Measurements from ENCODE around the gene IDH3B.

IDH3B gene

GRCh38 chr20:2625062-2625461, 39.0 kb downstream of the IDH3B start:
- Histone ChIP-seq H3K4me1 (no peaks in the 10 kb centered on the region), H3K4me2 (ENCODE audit: low read length) (no peak overlapping the region), H3K4me3 (ENCODE audit: low read depth, low read length) (no peak overlapping the region), H2AFZ (no peak overlapping the region), H3K79me2 (no peaks in the 10 kb centered on the region), H3K9me3 (ENCODE audit: control insufficient read depth, low read length) (no peaks in the 10 kb centered on the region), H3K27me3 (ENCODE audit: control insufficient read depth, insufficient read depth, low read length) (no peaks in the 10 kb centered on the region), H3K36me3 (ENCODE audit: control insufficient read depth, insufficient read depth, low read length) (no peaks in the 10 kb centered on the region), H3K27ac (no peak overlapping the region), H3K9ac (no peak overlapping the region)
- TF ChIP-seq CTCF (IDR thresholded peaks at IDR 0.05), result no peak

GRCh38 chr20:2624190-2624589, 39.8 kb downstream of the IDH3B start:
- no peak overlapping the region for H3K27ac ChIP-seq

GRCh38 chr20:2619961-2620595, 43.9 kb downstream of the IDH3B start:
- no peak overlapping the region for H3K9ac ChIP-seq
- no peaks in the 10 kb centered on the region for H3K27me3 ChIP-seq (ENCODE audit: control insufficient read depth, insufficient read depth, low read length)
- no peak for TF ChIP-seq CTCF (IDR thresholded peaks at IDR 0.05)
- no peaks in the 10 kb centered on the region for H3K9me3 ChIP-seq (ENCODE audit: control insufficient read depth, low read length)
- no peak overlapping the region for H2AFZ ChIP-seq
- H3K4me3 ChIP-seq (ENCODE audit: low read depth, low read length), result no peak overlapping the region
- no peaks in the 10 kb centered on the region for H3K79me2 ChIP-seq
- H3K4me1 ChIP-seq, result no peaks in the 10 kb centered on the region
- no peak overlapping the region for H3K27ac ChIP-seq
- H3K36me3 ChIP-seq (ENCODE audit: control insufficient read depth, insufficient read depth, low read length), result no peaks in the 10 kb centered on the region
- H3K4me2 ChIP-seq (ENCODE audit: low read length), result no peak overlapping the region

More at GRCh38 chr20:2624190-2624589, 39.8 kb downstream of the IDH3B start:
- no peak for TF ChIP-seq CTCF (IDR thresholded peaks at IDR 0.05)
- Histone ChIP-seq H3K4me1 (no peaks in the 10 kb centered on the region), H3K36me3 (ENCODE audit: control insufficient read depth, insufficient read depth, low read length) (no peaks in the 10 kb centered on the region), H3K4me2 (ENCODE audit: low read length) (no peak overlapping the region), H3K9me3 (ENCODE audit: control insufficient read depth, low read length) (no peaks in the 10 kb centered on the region), H3K27me3 (ENCODE audit: control insufficient read depth, insufficient read depth, low read length) (no peaks in the 10 kb centered on the region), H3K9ac (no peak overlapping the region), H3K4me3 (ENCODE audit: low read depth, low read length) (no peak overlapping the region), H3K79me2 (no peaks in the 10 kb centered on the region), H2AFZ (no peak overlapping the region)

- no peaks in the 10 kb centered on the region for H3K27me3 ChIP-seq (ENCODE audit: control insufficient read depth, insufficient read depth, low read length)
- no peak overlapping the region for H2AFZ ChIP-seq
- no peaks in the 10 kb centered on the region for H3K36me3 ChIP-seq (ENCODE audit: control insufficient read depth, insufficient read depth, low read length)
- no peak overlapping the region for H3K9ac ChIP-seq
- H3K4me3 ChIP-seq (ENCODE audit: low read depth, low read length), result no peak overlapping the region
- H3K79me2 ChIP-seq, result no peaks in the 10 kb centered on the region
- H3K9me3 ChIP-seq (ENCODE audit: control insufficient read depth, low read length), result no peaks in the 10 kb centered on the region
- no peak overlapping the region for H3K4me2 ChIP-seq (ENCODE audit: low read length)
- no peak for TF ChIP-seq CTCF (IDR thresholded peaks at IDR 0.05)
- no peak overlapping the region for H3K27ac ChIP-seq
- no peaks in the 10 kb centered on the region for H3K4me1 ChIP-seq
These were observed 44.7 kb downstream of the IDH3B start for GRCh38 chr20:2619337-2619736.

- Histone ChIP-seq H2AFZ (no peak overlapping the region), H3K4me1 (no peaks in the 10 kb centered on the region), H3K4me3 (ENCODE audit: low read depth, low read length) (no peak overlapping the region), H3K9ac (no peak overlapping the region), H3K27ac (no peak overlapping the region), H3K36me3 (ENCODE audit: control insufficient read depth, insufficient read depth, low read length) (no peaks in the 10 kb centered on the region), H3K4me2 (ENCODE audit: low read length) (no peak overlapping the region), H3K9me3 (ENCODE audit: control insufficient read depth, low read length) (no peaks in the 10 kb centered on the region), H3K79me2 (no peaks in the 10 kb centered on the region), H3K27me3 (ENCODE audit: control insufficient read depth, insufficient read depth, low read length) (no peaks in the 10 kb centered on the region)
- no peak for TF ChIP-seq CTCF (IDR thresholded peaks at IDR 0.05)
These were observed 45.2 kb downstream of the IDH3B start for GRCh38 chr20:2618815-2619214.

Measured in parathyroid adenoma (tissue), 2 donors.